Measurements from ENCODE around the gene SLC17A6. TPM values are rescaled to one million over a fixed set of nuclear protein-coding genes. Genes with fewer than 3 reads are reported as not detected.

SLC17A6 gene
- total and polyA plus RNA-seq, 2 experiments from 2014 or later: not detected

- TF ChIP-seq EZH2 (IDR thresholded peaks at IDR 0.05; ENCODE audit: insufficient read depth, poor library complexity, severe bottlenecking) (no peak), EZH2phosphoT487 (IDR thresholded peaks at IDR 0.05; ENCODE audit: insufficient read depth, low read depth) (no peak)
- WGBS, 2 experiments (ENCODE audit: low coverage in 1 of 2, low lambda C conversion rate in 2 of 2, missing lambda C conversion rate in 2 of 2): 14 to 17% methylated on average over 2 of the region's 2 CpGs
- H4K20me1 ChIP-seq (ENCODE audit: insufficient read depth): no peaks in the 10 kb centered on the region
- H3K4me2 ChIP-seq (ENCODE audit: unreplicated experiment): no peak overlapping the region
- no peaks in the 10 kb centered on the region for H3K79me2 ChIP-seq (ENCODE audit: insufficient read depth)
- H3K9me2 ChIP-seq (ENCODE audit: insufficient read depth): no peaks in the 10 kb centered on the region
- no peak overlapping the region for H2AFZ ChIP-seq
- H3K27me3 ChIP-seq (replicated peaks; ENCODE audit: insufficient read depth): peaks cover 23% of the 10 kb centered on the region
- DNase-seq: no peak
- in situ Hi-C loops (cut with MboI): no loop called here
- no peak overlapping the region for H3K27ac ChIP-seq
- no peaks in the 10 kb centered on the region for H3F3A ChIP-seq (ENCODE audit: insufficient read depth)
- H3K4me1 ChIP-seq (ENCODE audit: insufficient read depth): no peaks in the 10 kb centered on the region
- H3K4me3 ChIP-seq: no peak overlapping the region
- no peak overlapping the region for H3K9ac ChIP-seq
- H3K36me3 ChIP-seq (ENCODE audit: low read depth): no peaks in the 10 kb centered on the region
- H3K9me3 ChIP-seq (ENCODE audit: low read depth): no peaks in the 10 kb centered on the region
These were observed 11.3 kb downstream of the SLC17A6 start for GRCh38 chr11:22349491-22349890.

GRCh38 chr11:22359295-22359694, 21.1 kb downstream of the SLC17A6 start:
- Histone ChIP-seq H3K4me1 (ENCODE audit: insufficient read depth) (no peaks in the 10 kb centered on the region), H3K27ac (no peak overlapping the region), H2AFZ (no peak overlapping the region), H3K9me2 (ENCODE audit: insufficient read depth) (no peaks in the 10 kb centered on the region), H3K9ac (no peak overlapping the region), H3K9me3 (ENCODE audit: low read depth) (no peaks in the 10 kb centered on the region), H4K20me1 (ENCODE audit: insufficient read depth) (no peaks in the 10 kb centered on the region), H3F3A (ENCODE audit: insufficient read depth) (no peaks in the 10 kb centered on the region), H3K4me2 (ENCODE audit: unreplicated experiment) (no peak overlapping the region), H3K27me3 (replicated peaks; ENCODE audit: insufficient read depth) (peaks cover 6% of the 10 kb centered on the region; the same call in 1 of the 2 replicates), H3K36me3 (ENCODE audit: low read depth) (no peaks in the 10 kb centered on the region), H3K79me2 (ENCODE audit: insufficient read depth) (no peaks in the 10 kb centered on the region), H3K4me3 (no peak overlapping the region)
- no peak for TF ChIP-seq EZH2phosphoT487 (IDR thresholded peaks at IDR 0.05; ENCODE audit: insufficient read depth, low read depth)
- TF ChIP-seq EZH2 (IDR thresholded peaks at IDR 0.05; ENCODE audit: insufficient read depth, poor library complexity, severe bottlenecking): no peak
- in situ Hi-C loops (cut with MboI): no loop called here
- 30 to 38% methylated on average over 2 of the region's 2 CpGs for WGBS, 2 experiments (ENCODE audit: low coverage in 1 of 2, low lambda C conversion rate in 2 of 2, missing lambda C conversion rate in 2 of 2)
- DNase-seq: no peak

GRCh38 chr11:22371160-22371559, 33.0 kb downstream of the SLC17A6 start:
- H2AFZ ChIP-seq: no peak overlapping the region
- no peaks in the 10 kb centered on the region for H3K9me2 ChIP-seq (ENCODE audit: insufficient read depth)
- no peaks in the 10 kb centered on the region for H4K20me1 ChIP-seq (ENCODE audit: insufficient read depth)
- H3K9ac ChIP-seq: no peak overlapping the region
- 0 out of 2 replicates have a peak, but pooled peaks cover 4% of the 10 kb centered on the region for H3K27me3 ChIP-seq (replicated peaks; ENCODE audit: insufficient read depth)
- no peak for TF ChIP-seq EZH2phosphoT487 (IDR thresholded peaks at IDR 0.05; ENCODE audit: insufficient read depth, low read depth)
- no peak for TF ChIP-seq EZH2 (IDR thresholded peaks at IDR 0.05; ENCODE audit: insufficient read depth, poor library complexity, severe bottlenecking)
- in situ Hi-C loops (cut with MboI): no loop called here
- H3F3A ChIP-seq (ENCODE audit: insufficient read depth): no peaks in the 10 kb centered on the region
- H3K27ac ChIP-seq: no peak overlapping the region
- no peak overlapping the region for H3K4me2 ChIP-seq (ENCODE audit: unreplicated experiment)
- no peaks in the 10 kb centered on the region for H3K4me1 ChIP-seq (ENCODE audit: insufficient read depth)
- H3K4me3 ChIP-seq: no peak overlapping the region
- WGBS, 2 experiments (ENCODE audit: low coverage in 1 of 2, low lambda C conversion rate in 2 of 2, missing lambda C conversion rate in 2 of 2): 21 to 22% methylated on average over 3 of the region's 3 CpGs
- H3K79me2 ChIP-seq (ENCODE audit: insufficient read depth): no peaks in the 10 kb centered on the region
- no peaks in the 10 kb centered on the region for H3K36me3 ChIP-seq (ENCODE audit: low read depth)
- no peaks in the 10 kb centered on the region for H3K9me3 ChIP-seq (ENCODE audit: low read depth)
- DNase-seq: no peak

- H3K4me2 ChIP-seq (ENCODE audit: unreplicated experiment): no peak overlapping the region
- H2AFZ ChIP-seq: no peak overlapping the region
- no peak overlapping the region for H3K4me3 ChIP-seq
- H3F3A ChIP-seq (ENCODE audit: insufficient read depth): no peaks in the 10 kb centered on the region
- H4K20me1 ChIP-seq (ENCODE audit: insufficient read depth): no peaks in the 10 kb centered on the region
- H3K79me2 ChIP-seq (ENCODE audit: insufficient read depth): no peaks in the 10 kb centered on the region
- no peak for DNase-seq
- 12 to 17% methylated on average over 1 of the region's 1 CpG for WGBS, 2 experiments (ENCODE audit: low coverage in 1 of 2, low lambda C conversion rate in 2 of 2, missing lambda C conversion rate in 2 of 2)
- no peaks in the 10 kb centered on the region for H3K9me3 ChIP-seq (ENCODE audit: low read depth)
- in situ Hi-C loops (cut with MboI): no loop called here
- no peaks in the 10 kb centered on the region for H3K27me3 ChIP-seq (replicated peaks; ENCODE audit: insufficient read depth)
- no peaks in the 10 kb centered on the region for H3K4me1 ChIP-seq (ENCODE audit: insufficient read depth)
- H3K27ac ChIP-seq: no peak overlapping the region
- TF ChIP-seq EZH2phosphoT487 (IDR thresholded peaks at IDR 0.05; ENCODE audit: insufficient read depth, low read depth) (no peak), EZH2 (IDR thresholded peaks at IDR 0.05; ENCODE audit: insufficient read depth, poor library complexity, severe bottlenecking) (no peak)
- no peak overlapping the region for H3K9ac ChIP-seq
- H3K9me2 ChIP-seq (ENCODE audit: insufficient read depth): no peaks in the 10 kb centered on the region
- H3K36me3 ChIP-seq (ENCODE audit: low read depth): no peaks in the 10 kb centered on the region
These were observed 48.9 kb downstream of the SLC17A6 start for GRCh38 chr11:22387126-22387525.

Data from GM23248 (cell line).